ENCODE results near the gene DDX1. TPM values are rescaled to one million over a fixed set of nuclear protein-coding genes. Genes with fewer than 3 reads are reported as not detected.
"Not testable (repeated sequence)": the region's sequence is repeated elsewhere in the genome, so short reads cannot be mapped to it uniquely, and the experiment has no call there.

Gene DDX1
- total RNA-seq, 1 experiment from 2014 or later, result 26.9 TPM

GRCh38 chr2:15595342-15595905, 3.8 kb downstream of the DDX1 start:
- DNase-seq (ENCODE audit: low spot score), result no peak

GRCh38 chr2:15595936-15596335, 4.3 kb downstream of the DDX1 start:
- DNase-seq (ENCODE audit: low spot score), result no peak

- no peak for DNase-seq (ENCODE audit: low spot score)
Measured at GRCh38 chr2:15596350-15596749, 4.7 kb downstream of the DDX1 start.

GRCh38 chr2:15596968-15597367, 5.3 kb downstream of the DDX1 start:
- DNase-seq (ENCODE audit: low spot score), result no peak

- no peak for DNase-seq (ENCODE audit: low spot score)
Measured at GRCh38 chr2:15599994-15600393, 8.3 kb downstream of the DDX1 start.

GRCh38 chr2:15601681-15602080, 10.0 kb downstream of the DDX1 start:
- no peak for DNase-seq (ENCODE audit: low spot score)

- DNase-seq (ENCODE audit: low spot score), result no peak
Measured at GRCh38 chr2:15602393-15602792, 10.7 kb downstream of the DDX1 start.

GRCh38 chr2:15603044-15603765, 11.5 kb downstream of the DDX1 start:
- no peak for DNase-seq (ENCODE audit: low spot score)

GRCh38 chr2:15603948-15604347, 12.3 kb downstream of the DDX1 start:
- DNase-seq (ENCODE audit: low spot score), result no peak

GRCh38 chr2:15605721-15606120, 14.1 kb downstream of the DDX1 start:
- DNase-seq (ENCODE audit: low spot score), result no peak

- DNase-seq (ENCODE audit: low spot score), result no peak
Measured at GRCh38 chr2:15606481-15607441, 15.1 kb downstream of the DDX1 start.

GRCh38 chr2:15607709-15608391, 16.2 kb downstream of the DDX1 start:
- DNase-seq (ENCODE audit: low spot score), result no peak

- DNase-seq (ENCODE audit: low spot score), result no peak
Measured at GRCh38 chr2:15608392-15608761, 16.7 kb downstream of the DDX1 start.

- no peak for DNase-seq (ENCODE audit: low spot score)
Measured at GRCh38 chr2:15609341-15610042, 17.8 kb downstream of the DDX1 start.

- DNase-seq (ENCODE audit: low spot score), result no peak
Measured at GRCh38 chr2:15610430-15610952, 18.8 kb downstream of the DDX1 start.

- not testable (repeated sequence) for DNase-seq (ENCODE audit: low spot score)
Measured at GRCh38 chr2:15612101-15612500, 20.4 kb downstream of the DDX1 start.

- DNase-seq (ENCODE audit: low spot score), result no peak
Measured at GRCh38 chr2:15613736-15614429, 22.2 kb downstream of the DDX1 start.

GRCh38 chr2:15614545-15615300, 23.1 kb downstream of the DDX1 start:
- no peak for DNase-seq (ENCODE audit: low spot score)

- no peak for DNase-seq (ENCODE audit: low spot score)
Measured at GRCh38 chr2:15615301-15615920, 23.7 kb downstream of the DDX1 start.

Measured in HT-29 (cell line).